MM.1S (cell line): Measurements from ENCODE around the gene TTC39C.

Source experiments
- DNase-seq: peaks from one replicate; pipeline ENCODE4 v3.0.0-alpha.2; 2015
- H2AFZ ChIP-seq: fragments of 300-600 bp; sonication (generic); 2 replicates; pipeline ENCODE4 v1.6.0; 2016; ENCODE audit warnings: antibody characterized with exemption, low read length
- H3F3A ChIP-seq: fragments of 300-600 bp; sonication (generic); 2 replicates; pipeline ENCODE4 v1.6.1; 2016; ENCODE audit warnings: mild to moderate bottlenecking, antibody characterized with exemption, low read length, moderate library complexity, mixed read lengths; ENCODE audit not compliant: insufficient read depth
- H3K27ac ChIP-seq: fragments of 300-600 bp; sonication (generic); 2 replicates; pipeline ENCODE4 v1.5.1; 2016; ENCODE audit warnings: mild to moderate bottlenecking, low read length
- H3K27me3 ChIP-seq: fragments of 300-600 bp; sonication (generic); replicated peaks from 2 replicates; pipeline ENCODE4 v1.6.0; 2016; ENCODE audit warnings: low read length; ENCODE audit not compliant: insufficient read depth
- H3K36me3 ChIP-seq: fragments of 300-600 bp; sonication (generic); replicated peaks from 2 replicates; pipeline ENCODE4 v1.6.1; 2016; ENCODE audit warnings: mild to moderate bottlenecking, low read length, mixed read lengths; ENCODE audit not compliant: insufficient read depth
- H3K4me1 ChIP-seq: fragments of 300-600 bp; sonication (generic); 2 replicates; pipeline ENCODE4 v1.6.1; 2016; ENCODE audit warnings: low read length, mixed read lengths
- H3K4me2 ChIP-seq: fragments of 300-600 bp; sonication (generic); 2 replicates; pipeline ENCODE4 v1.6.0; 2016; ENCODE audit warnings: low read depth, low read length
- H3K4me3 ChIP-seq: fragments of 300-600 bp; sonication (generic); 2 replicates; pipeline ENCODE4 v1.5.1; 2016; ENCODE audit warnings: low read length, mixed read lengths
- H3K79me2 ChIP-seq: fragments of 300-600 bp; sonication (generic); 2 replicates; pipeline ENCODE4 v1.6.1; 2016; ENCODE audit warnings: mixed run types, low read length, mixed read lengths
- H3K9ac ChIP-seq: fragments of 300-600 bp; sonication (generic); 2 replicates; pipeline ENCODE4 v1.6.1; 2016; ENCODE audit warnings: low read length, mixed read lengths
- H3K9me2 ChIP-seq: fragments of 300-600 bp; sonication (generic); replicated peaks from 2 replicates; pipeline ENCODE4 v1.6.1; 2016; ENCODE audit warnings: mild to moderate bottlenecking, low read length, mixed read lengths; ENCODE audit not compliant: insufficient read depth
- H3K9me3 ChIP-seq: fragments of 300-600 bp; sonication (generic); replicated peaks from 2 replicates; pipeline ENCODE4 v1.6.1; 2016; ENCODE audit warnings: mild to moderate bottlenecking, low read length, mixed read lengths; ENCODE audit not compliant: insufficient read depth
- H4K20me1 ChIP-seq: fragments of 300-600 bp; sonication (generic); 2 replicates; pipeline ENCODE4 v1.6.1; 2016; ENCODE audit warnings: mild to moderate bottlenecking, low read length, moderate library complexity, mixed read lengths; ENCODE audit not compliant: insufficient read depth
- CTCF ChIP-seq: fragments of 300-600 bp; sonication (generic); IDR thresholded peaks from 2 replicates; pipeline ENCODE4 v1.5.1; 2016; ENCODE audit warnings: antibody characterized with exemption, low read length, mixed read lengths
- EZH2 ChIP-seq: fragments of 300-600 bp; sonication (generic); optimal IDR thresholded peaks from 2 replicates; pipeline ENCODE3; 2017; ENCODE audit warnings: low read depth, mild to moderate bottlenecking, antibody characterized with exemption, low read length, mixed read lengths
- EZH2phosphoT487 ChIP-seq: fragments of 300-600 bp; sonication (generic); IDR thresholded peaks from 2 replicates; pipeline ENCODE4 v1.6.1; 2018; ENCODE audit warnings: antibody characterized with exemption, low read length

TTC39C gene

GRCh38 chr18:24031318-24031717 is 16.8 kb downstream of the TTC39C start:
- H4K20me1 ChIP-seq = no peaks in the 10 kb centered on the region
- H3K4me3 ChIP-seq = no peak overlapping the region
- H3K27ac ChIP-seq = no peak overlapping the region
- H3K9me3 ChIP-seq = no peaks in the 10 kb centered on the region
- no peaks in the 10 kb centered on the region for H3K9me2 ChIP-seq
- TF ChIP-seq CTCF (no peak), EZH2 (no peak), EZH2phosphoT487 (no peak)
- DNase-seq = no peak
- H2AFZ ChIP-seq = no peak overlapping the region
- H3K4me1 ChIP-seq = no peaks in the 10 kb centered on the region
- H3K36me3 ChIP-seq = no peaks in the 10 kb centered on the region
- no peaks in the 10 kb centered on the region for H3K79me2 ChIP-seq
- H3F3A ChIP-seq = no peaks in the 10 kb centered on the region
- no peak overlapping the region for H3K4me2 ChIP-seq
- H3K9ac ChIP-seq = no peak overlapping the region
- H3K27me3 ChIP-seq = no peaks in the 10 kb centered on the region

GRCh38 chr18:24031916-24032315 is 17.4 kb downstream of the TTC39C start:
- no peaks in the 10 kb centered on the region for H3K27me3 ChIP-seq
- H3F3A ChIP-seq = no peaks in the 10 kb centered on the region
- H3K9me2 ChIP-seq = no peaks in the 10 kb centered on the region
- no peak overlapping the region for H3K9ac ChIP-seq
- H3K9me3 ChIP-seq = no peaks in the 10 kb centered on the region
- H3K27ac ChIP-seq = no peak overlapping the region
- H2AFZ ChIP-seq = no peak overlapping the region
- H4K20me1 ChIP-seq = no peaks in the 10 kb centered on the region
- H3K4me2 ChIP-seq = no peak overlapping the region
- DNase-seq = no peak
- no peaks in the 10 kb centered on the region for H3K79me2 ChIP-seq
- TF ChIP-seq CTCF = no peak
- no peak for TF ChIP-seq EZH2phosphoT487
- no peak for TF ChIP-seq EZH2
- H3K4me1 ChIP-seq = no peaks in the 10 kb centered on the region
- no peaks in the 10 kb centered on the region for H3K36me3 ChIP-seq
- no peak overlapping the region for H3K4me3 ChIP-seq

- Histone ChIP-seq H3K9me2 (no peaks in the 10 kb centered on the region), H4K20me1 (no peaks in the 10 kb centered on the region), H3K4me3 (no peak overlapping the region), H3K9me3 (no peaks in the 10 kb centered on the region), H3K4me2 (no peak overlapping the region), H3K9ac (no peak overlapping the region), H3F3A (no peaks in the 10 kb centered on the region), H3K4me1 (no peaks in the 10 kb centered on the region), H3K27me3 (no peaks in the 10 kb centered on the region), H3K27ac (no peak overlapping the region), H3K36me3 (no peaks in the 10 kb centered on the region), H2AFZ (no peak overlapping the region), H3K79me2 (no peaks in the 10 kb centered on the region)
- TF ChIP-seq CTCF (no peak), EZH2 (no peak), EZH2phosphoT487 (no peak)
- DNase-seq = no peak
Measured at GRCh38 chr18:24033641-24034412, 19.3 kb downstream of the TTC39C start.
